Measurements from ENCODE around the gene SPSB4. TPM values are rescaled to one million over a fixed set of nuclear protein-coding genes. Genes with fewer than 3 reads are reported as not detected.

SPSB4 gene
- total RNA-seq, 1 experiment from 2014 or later, result 0.05 TPM

DNA sequence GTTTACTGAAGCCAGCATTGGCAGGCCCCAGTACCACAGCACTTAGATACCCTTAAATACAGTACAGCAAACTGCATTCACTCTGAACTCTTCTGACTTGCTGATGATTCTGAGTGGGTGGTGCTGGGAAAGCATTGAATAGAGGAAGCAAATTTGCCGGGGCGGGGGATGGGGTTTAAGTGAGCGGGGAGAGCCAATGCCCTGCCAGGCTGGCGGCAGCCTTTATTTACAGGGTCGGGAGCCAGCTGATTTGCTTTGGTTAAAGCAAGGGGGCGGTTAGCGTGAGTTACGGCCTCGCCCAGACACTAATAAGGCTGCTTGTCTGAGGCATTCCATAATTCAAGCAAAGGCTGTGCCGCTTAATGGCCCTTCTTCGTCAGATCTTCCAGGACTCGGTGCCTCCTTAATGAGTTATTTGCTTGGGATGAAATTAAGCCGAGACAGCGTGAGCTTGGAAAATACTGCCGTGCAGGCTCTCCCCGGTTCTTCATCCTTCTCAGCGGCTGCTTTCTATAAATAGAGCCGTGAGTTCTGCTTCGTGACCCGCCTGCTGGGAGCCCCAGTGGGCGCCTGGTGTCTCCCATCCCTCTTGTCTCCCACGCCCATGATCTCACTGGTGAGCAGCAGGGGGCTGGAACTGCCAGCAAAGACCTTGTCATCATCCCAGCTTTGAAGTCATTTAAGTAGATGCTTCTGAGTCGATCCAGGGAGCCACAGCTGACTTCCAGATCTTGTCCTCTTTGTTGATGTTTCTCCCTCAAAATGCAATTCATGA, 25.8 kb downstream of the SPSB4 start:
- ChIA-PET CTCF (no interaction called here), POLR2A (no interaction called here)
- Histone ChIP-seq H3K27ac (ENCODE audit: low read length) (no peak overlapping the region), H3K4me1 (ENCODE audit: control insufficient read depth, insufficient read depth, low read length) (no peaks in the 10 kb centered on the region), H3K27me3 (ENCODE audit: control insufficient read depth, insufficient read depth, low read length) (no peaks in the 10 kb centered on the region), H3K9me3 (ENCODE audit: control insufficient read depth, insufficient read depth, low read depth, low read length) (no peaks in the 10 kb centered on the region), H3K36me3 (ENCODE audit: control insufficient read depth, insufficient read depth, low read length) (no peaks in the 10 kb centered on the region), H3K4me3 (ENCODE audit: low read depth in 2 of 2, low read length in 2 of 2) (no peak overlapping the region)
- TF ChIP-seq SIN3A (IDR thresholded peaks at IDR 0.05; ENCODE audit: borderline replicate concordance, insufficient read depth, low read depth, low read length), result no peak
- no TSS peak for BruUV-seq (replicated peaks)
- DNase-seq (ENCODE audit: low read depth, low spot score), result no peak
- in situ Hi-C loops (cut with HindIII; ENCODE audit: low pct_unique_long_range_greater_than_20kb, low sequenced_read_pairs), result no loop called here
- intact Hi-C loops (cut with micrococcal nuclease; ENCODE audit: unreplicated experiment), result no loop called here
- no peak for ATAC-seq

DNA sequence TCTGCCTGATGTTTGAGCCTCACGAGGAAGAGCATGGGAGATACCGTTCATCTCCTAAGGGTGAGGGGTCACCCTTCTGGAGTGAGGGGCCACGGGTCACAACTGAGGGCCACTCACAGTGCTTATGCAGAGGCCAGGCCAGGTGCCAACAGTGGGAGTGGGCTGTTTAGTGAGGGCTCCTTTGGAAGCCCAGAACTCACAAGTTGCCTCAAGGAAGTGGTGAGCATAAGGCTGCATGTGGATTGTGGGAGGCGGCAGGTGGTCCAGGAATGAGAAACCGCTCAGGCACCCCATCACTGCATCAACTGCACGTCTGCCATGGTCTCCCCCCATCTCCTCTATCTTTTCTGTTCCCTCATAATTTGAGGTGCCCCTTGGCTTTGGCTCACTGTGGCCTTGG, 26.5 kb downstream of the SPSB4 start:
- in situ Hi-C loops (cut with HindIII; ENCODE audit: low pct_unique_long_range_greater_than_20kb, low sequenced_read_pairs), result no loop called here
- no TSS peak for BruUV-seq (replicated peaks)
- H3K4me1 ChIP-seq (ENCODE audit: control insufficient read depth, insufficient read depth, low read length), result no peaks in the 10 kb centered on the region
- CTCF ChIA-PET, result no interaction called here
- DNase-seq (ENCODE audit: low read depth, low spot score) (no peak), ATAC-seq (no peak)
- H3K27ac ChIP-seq (ENCODE audit: low read length), result no peak overlapping the region
- H3K27me3 ChIP-seq (ENCODE audit: control insufficient read depth, insufficient read depth, low read length), result no peaks in the 10 kb centered on the region
- intact Hi-C loops (cut with micrococcal nuclease; ENCODE audit: unreplicated experiment), result no loop called here
- TF ChIP-seq SIN3A (IDR thresholded peaks at IDR 0.05; ENCODE audit: borderline replicate concordance, insufficient read depth, low read depth, low read length), result no peak
- TF ChIP-seq TCF7L2 (IDR thresholded peaks at IDR 0.05; ENCODE audit: low read depth, low read length), result no peak
- TF ChIP-seq CTCF (IDR thresholded peaks at IDR 0.05), result no peak
- no peak for TF ChIP-seq POLR2AphosphoS5 (IDR thresholded peaks at IDR 0.05; ENCODE audit: low read depth, low read length)
- TF ChIP-seq, protein P1, sequence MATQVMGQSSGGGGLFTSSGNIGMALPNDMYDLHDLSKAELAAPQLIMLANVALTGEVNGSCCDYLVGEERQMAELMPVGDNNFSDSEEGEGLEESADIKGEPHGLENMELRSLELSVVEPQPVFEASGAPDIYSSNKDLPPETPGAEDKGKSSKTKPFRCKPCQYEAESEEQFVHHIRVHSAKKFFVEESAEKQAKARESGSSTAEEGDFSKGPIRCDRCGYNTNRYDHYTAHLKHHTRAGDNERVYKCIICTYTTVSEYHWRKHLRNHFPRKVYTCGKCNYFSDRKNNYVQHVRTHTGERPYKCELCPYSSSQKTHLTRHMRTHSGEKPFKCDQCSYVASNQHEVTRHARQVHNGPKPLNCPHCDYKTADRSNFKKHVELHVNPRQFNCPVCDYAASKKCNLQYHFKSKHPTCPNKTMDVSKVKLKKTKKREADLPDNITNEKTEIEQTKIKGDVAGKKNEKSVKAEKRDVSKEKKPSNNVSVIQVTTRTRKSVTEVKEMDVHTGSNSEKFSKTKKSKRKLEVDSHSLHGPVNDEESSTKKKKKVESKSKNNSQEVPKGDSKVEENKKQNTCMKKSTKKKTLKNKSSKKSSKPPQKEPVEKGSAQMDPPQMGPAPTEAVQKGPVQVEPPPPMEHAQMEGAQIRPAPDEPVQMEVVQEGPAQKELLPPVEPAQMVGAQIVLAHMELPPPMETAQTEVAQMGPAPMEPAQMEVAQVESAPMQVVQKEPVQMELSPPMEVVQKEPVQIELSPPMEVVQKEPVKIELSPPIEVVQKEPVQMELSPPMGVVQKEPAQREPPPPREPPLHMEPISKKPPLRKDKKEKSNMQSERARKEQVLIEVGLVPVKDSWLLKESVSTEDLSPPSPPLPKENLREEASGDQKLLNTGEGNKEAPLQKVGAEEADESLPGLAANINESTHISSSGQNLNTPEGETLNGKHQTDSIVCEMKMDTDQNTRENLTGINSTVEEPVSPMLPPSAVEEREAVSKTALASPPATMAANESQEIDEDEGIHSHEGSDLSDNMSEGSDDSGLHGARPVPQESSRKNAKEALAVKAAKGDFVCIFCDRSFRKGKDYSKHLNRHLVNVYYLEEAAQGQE (IDR thresholded peaks at IDR 0.05; ENCODE audit: insufficient read depth in 1 of 2, low read depth in 2 of 2, low read length in 1 of 2), result no peak
- no peaks in the 10 kb centered on the region for H3K36me3 ChIP-seq (ENCODE audit: control insufficient read depth, insufficient read depth, low read length)
- H3K4me3 ChIP-seq (ENCODE audit: low read depth in 2 of 2, low read length in 2 of 2), result no peak overlapping the region
- POLR2A ChIA-PET, result no interaction called here
- no peaks in the 10 kb centered on the region for H3K9me3 ChIP-seq (ENCODE audit: control insufficient read depth, insufficient read depth, low read depth, low read length)

- intact Hi-C loops (cut with micrococcal nuclease; ENCODE audit: unreplicated experiment), result no loop called here
- ATAC-seq, result no peak
- CTCF ChIA-PET, result no interaction called here
These were observed 27.1 kb downstream of the SPSB4 start for GRCh38 chr3:141078200-141078599.

More at GRCh38 chr3:141078200-141078599, 27.1 kb downstream of the SPSB4 start:
- H3K27me3 ChIP-seq (ENCODE audit: control insufficient read depth, insufficient read depth, low read length), result no peaks in the 10 kb centered on the region
- POLR2A ChIA-PET, result no interaction called here
- no TSS peak for BruUV-seq (replicated peaks)
- no peak for TF ChIP-seq SIN3A (IDR thresholded peaks at IDR 0.05; ENCODE audit: borderline replicate concordance, insufficient read depth, low read depth, low read length)
- TF ChIP-seq CTCF (IDR thresholded peaks at IDR 0.05), result no peak
- TF ChIP-seq, protein P1 (IDR thresholded peaks at IDR 0.05; ENCODE audit: insufficient read depth in 1 of 2, low read depth in 2 of 2, low read length in 1 of 2), result no peak
- TF ChIP-seq POLR2AphosphoS5 (IDR thresholded peaks at IDR 0.05; ENCODE audit: low read depth, low read length), result no peak
- no peak for TF ChIP-seq TCF7L2 (IDR thresholded peaks at IDR 0.05; ENCODE audit: low read depth, low read length)
- no peak overlapping the region for H3K4me3 ChIP-seq (ENCODE audit: low read depth in 2 of 2, low read length in 2 of 2)
- no peaks in the 10 kb centered on the region for H3K9me3 ChIP-seq (ENCODE audit: control insufficient read depth, insufficient read depth, low read depth, low read length)
- in situ Hi-C loops (cut with HindIII; ENCODE audit: low pct_unique_long_range_greater_than_20kb, low sequenced_read_pairs), result no loop called here
- no peak for DNase-seq (ENCODE audit: low read depth, low spot score)
- H3K4me1 ChIP-seq (ENCODE audit: control insufficient read depth, insufficient read depth, low read length), result no peaks in the 10 kb centered on the region
- H3K27ac ChIP-seq (ENCODE audit: low read length), result no peak overlapping the region
- H3K36me3 ChIP-seq (ENCODE audit: control insufficient read depth, insufficient read depth, low read length), result no peaks in the 10 kb centered on the region
